Neural cell (in vitro differentiated cells): ENCODE data around the gene KRTAP4-6. TPM values are rescaled to one million over a fixed set of nuclear protein-coding genes. Genes with fewer than 3 reads are reported as not detected.
"Not testable (repeated sequence)": the region's sequence is repeated elsewhere in the genome, so short reads cannot be mapped to it uniquely, and the experiment has no call there.

Experiments used
- H2AFZ ChIP-seq: fragments of 200-600, 300-800 bp; sonication (generic), shearing (Covaris generic); 2 replicates; pipeline ENCODE4 v1.6.0; 2014; ENCODE audit warnings: low read depth, mild to moderate bottlenecking, antibody characterized with exemption, low read length, moderate library complexity
- H3F3A ChIP-seq: fragments of 200-600 bp; shearing (Covaris generic); 2 replicates; pipeline ENCODE4 v1.6.1; 2016; ENCODE audit warnings: mild to moderate bottlenecking, moderate library complexity, mixed read lengths, antibody characterized with exemption, low read length; ENCODE audit not compliant: insufficient read depth, poor library complexity, severe bottlenecking
- H3K27ac ChIP-seq: fragments of 200-600, 300-800 bp; sonication (generic), shearing (Covaris generic); 2 replicates; pipeline ENCODE4 v1.5.1; 2014; ENCODE audit warnings: mild to moderate bottlenecking, low read length, moderate library complexity
- H3K27me3 ChIP-seq: fragments of 300-800, 200-600 bp; sonication (generic), shearing (Covaris generic); 2 replicates; pipeline ENCODE4 v1.6.0; 2014; ENCODE audit warnings: mild to moderate bottlenecking, low read depth, low read length, moderate library complexity; ENCODE audit not compliant: insufficient read depth
- H3K36me3 ChIP-seq: fragments of 300-800, 200-600 bp; sonication (generic), shearing (Covaris generic); 2 replicates; pipeline ENCODE4 v1.5.1; 2014; ENCODE audit warnings: mild to moderate bottlenecking, antibody characterized with exemption, low read length, moderate library complexity; ENCODE audit not compliant: insufficient read depth
- H3K4me2 ChIP-seq: fragments of 300-800, 200-600 bp; sonication (generic), shearing (Covaris generic); 2 replicates; pipeline ENCODE4 v1.6.0; 2014; ENCODE audit warnings: mild to moderate bottlenecking, low read length
- H3K4me3 ChIP-seq: fragments of 300-800, 200-600 bp; sonication (generic), shearing (Covaris generic); 2 replicates; pipeline ENCODE4 v1.5.1; 2014; ENCODE audit warnings: mild to moderate bottlenecking, low read length, moderate library complexity
- H3K79me2 ChIP-seq: fragments of 200-600 bp; shearing (Covaris generic); replicated peaks from 2 replicates; pipeline ENCODE4 v1.6.0; 2014; ENCODE audit warnings: mild to moderate bottlenecking, low read length, moderate library complexity; ENCODE audit not compliant: insufficient read depth
- H3K9ac ChIP-seq: fragments of 300-800, 200-600 bp; sonication (generic), shearing (Covaris generic); 2 replicates; pipeline ENCODE4 v1.6.1; 2016; ENCODE audit warnings: mild to moderate bottlenecking, low read length, mixed read lengths
- H3K9me2 ChIP-seq: fragments of 200-600 bp; shearing (Covaris generic); 2 replicates; pipeline ENCODE4 v1.6.1; 2016; ENCODE audit warnings: mild to moderate bottlenecking, low read length, mixed read lengths; ENCODE audit not compliant: insufficient read depth
- H3K9me3 ChIP-seq: fragments of 200-600, 300-800 bp; sonication (generic), shearing (Covaris generic); 2 replicates; pipeline ENCODE4 v1.6.1; 2016; ENCODE audit warnings: mild to moderate bottlenecking, mixed run types, low read length, moderate library complexity, mixed read lengths
- H4K20me1 ChIP-seq: fragments of 200-600 bp; shearing (Covaris generic); 2 replicates; pipeline ENCODE4 v1.6.1; 2016; ENCODE audit warnings: mild to moderate bottlenecking, mixed run types; ENCODE audit not compliant: insufficient read depth
- EP300 ChIP-seq: fragments of 450-650 bp; conservative IDR thresholded peaks from 2 replicates; pipeline ENCODE4 v1.6.1; 2014; ENCODE audit warnings: antibody characterized with exemption, mild to moderate bottlenecking, moderate library complexity; ENCODE audit not compliant: poor library complexity, severe bottlenecking
- EZH2 ChIP-seq: fragments of 200-600, 300-800 bp; shearing (Covaris generic), sonication (generic); IDR thresholded peaks from 2 replicates; pipeline ENCODE4 v1.6.1; 2014; ENCODE audit warnings: antibody characterized with exemption, low read length, borderline replicate concordance, mild to moderate bottlenecking; ENCODE audit not compliant: insufficient read depth, poor library complexity, severe bottlenecking
- MXI1 ChIP-seq: fragments of 450-650 bp; conservative IDR thresholded peaks from 2 replicates; pipeline ENCODE4 v1.6.1; 2014; ENCODE audit warnings: antibody characterized with exemption, mild to moderate bottlenecking; ENCODE audit not compliant: poor library complexity, severe bottlenecking
- POLR2AphosphoS5 ChIP-seq: IDR thresholded peaks from 2 replicates; pipeline ENCODE4 v1.6.1; 2012
- RAD21 ChIP-seq: fragments of 450-650 bp; conservative IDR thresholded peaks from 2 replicates; pipeline ENCODE4 v1.6.1; 2014; ENCODE audit warnings: antibody characterized with exemption, mild to moderate bottlenecking, moderate library complexity
- REST ChIP-seq: IDR thresholded peaks from 2 replicates; pipeline ENCODE4 v1.6.1; 2012; ENCODE audit warnings: borderline replicate concordance
- SMC3 ChIP-seq: fragments of 450-650 bp; conservative IDR thresholded peaks from 2 replicates; pipeline ENCODE4 v1.6.1; 2014; ENCODE audit warnings: antibody characterized with exemption, mild to moderate bottlenecking, moderate library complexity; ENCODE audit not compliant: poor library complexity
- TAF1 ChIP-seq: IDR thresholded peaks from 2 replicates; pipeline ENCODE4 v1.6.1; 2012; ENCODE audit warnings: low read depth
- polyA plus RNA-seq: library from polyadenylated mRNA; depleted of rRNA; stranded (reverse); fragments of >200 nt; gene quantifications from 2 replicates; pipeline ENCODE4 v1.2.3, GENCODE V29; 2014
- TF ChIP-seq, protein P1 (sequence below): fragments of 450-650 bp; IDR thresholded peaks from 2 replicates; pipeline ENCODE4 v1.5.1; 2014; ENCODE audit warnings: antibody characterized with exemption, mild to moderate bottlenecking, moderate library complexity; ENCODE audit not compliant: poor library complexity, severe bottlenecking

Gene KRTAP4-6
- polyA plus RNA-seq, 1 donor from 2014 or later: not detected

- H4K20me1 ChIP-seq: not testable (repeated sequence)
These were observed 8.8 kb upstream of the KRTAP4-6 start for GRCh38 chr17:41148971-41149651.

DNA sequence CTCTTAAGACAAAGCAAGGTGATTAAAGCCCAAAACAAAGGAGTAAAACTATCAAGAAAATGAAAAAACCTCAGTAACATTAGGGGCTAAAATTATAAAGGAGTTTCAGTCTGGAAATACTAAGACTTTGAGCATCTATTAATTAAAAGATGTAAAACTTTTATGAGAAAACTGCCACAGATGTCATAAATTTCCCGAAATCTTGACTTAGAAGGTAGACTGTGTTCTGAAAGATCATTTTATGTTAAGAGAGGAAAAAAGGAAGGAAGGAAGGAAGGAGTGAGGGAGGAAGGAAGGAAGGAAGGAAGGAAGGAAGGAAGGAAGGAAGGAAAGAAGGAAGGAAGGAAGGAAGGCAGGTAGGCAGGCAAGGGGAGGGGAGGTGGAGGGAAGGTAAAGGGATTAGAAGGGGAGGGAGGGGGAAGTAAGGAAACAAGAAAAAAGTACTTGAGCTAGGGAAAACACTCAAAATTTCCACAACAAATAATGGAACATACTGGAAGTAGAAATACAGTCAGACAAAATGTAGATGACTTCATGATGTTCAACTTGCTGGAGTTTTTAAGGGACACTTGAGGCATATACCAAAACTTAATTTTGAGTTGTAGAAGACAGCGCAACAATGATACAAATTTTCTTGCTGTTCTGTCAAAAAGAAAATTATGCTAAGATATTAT lies 7.3 kb upstream of the KRTAP4-6 start:
- no peaks in the 10 kb centered on the region for H3K9me2 ChIP-seq
- H3F3A ChIP-seq: no peaks in the 10 kb centered on the region
- H3K27ac ChIP-seq: no peak overlapping the region
- no peaks in the 10 kb centered on the region for H3K9me3 ChIP-seq
- H3K9ac ChIP-seq: no peak overlapping the region
- no peaks in the 10 kb centered on the region for H3K27me3 ChIP-seq
- H2AFZ ChIP-seq: no peak overlapping the region
- H3K36me3 ChIP-seq: no peaks in the 10 kb centered on the region
- H3K4me3 ChIP-seq: no peak overlapping the region
- no peak for TF ChIP-seq RAD21
- TF ChIP-seq EP300: no peak
- no peak for TF ChIP-seq SMC3
- TF ChIP-seq EZH2: no peak
- no peak for TF ChIP-seq POLR2AphosphoS5
- TF ChIP-seq TAF1: no peak
- TF ChIP-seq REST: no peak
- H3K4me2 ChIP-seq: no peak overlapping the region
- H3K79me2 ChIP-seq: no peaks in the 10 kb centered on the region
- H4K20me1 ChIP-seq: no peaks in the 10 kb centered on the region

More at GRCh38 chr17:41148971-41149651, 8.8 kb upstream of the KRTAP4-6 start:
- H2AFZ ChIP-seq, H3K36me3 ChIP-seq, H3K4me2 ChIP-seq, H3K9ac ChIP-seq, H3F3A ChIP-seq, H3K4me3 ChIP-seq, H3K9me2 ChIP-seq, H3K79me2 ChIP-seq, H3K27ac ChIP-seq, H3K27me3 ChIP-seq, H3K9me3 ChIP-seq: not testable (repeated sequence)

- H3K9me3 ChIP-seq: peaks cover under 1% of the 10 kb centered on the region
- H4K20me1 ChIP-seq: no peaks in the 10 kb centered on the region
- no peak for TF ChIP-seq EZH2
- TF ChIP-seq SMC3: no peak
- TF ChIP-seq, protein P1, sequence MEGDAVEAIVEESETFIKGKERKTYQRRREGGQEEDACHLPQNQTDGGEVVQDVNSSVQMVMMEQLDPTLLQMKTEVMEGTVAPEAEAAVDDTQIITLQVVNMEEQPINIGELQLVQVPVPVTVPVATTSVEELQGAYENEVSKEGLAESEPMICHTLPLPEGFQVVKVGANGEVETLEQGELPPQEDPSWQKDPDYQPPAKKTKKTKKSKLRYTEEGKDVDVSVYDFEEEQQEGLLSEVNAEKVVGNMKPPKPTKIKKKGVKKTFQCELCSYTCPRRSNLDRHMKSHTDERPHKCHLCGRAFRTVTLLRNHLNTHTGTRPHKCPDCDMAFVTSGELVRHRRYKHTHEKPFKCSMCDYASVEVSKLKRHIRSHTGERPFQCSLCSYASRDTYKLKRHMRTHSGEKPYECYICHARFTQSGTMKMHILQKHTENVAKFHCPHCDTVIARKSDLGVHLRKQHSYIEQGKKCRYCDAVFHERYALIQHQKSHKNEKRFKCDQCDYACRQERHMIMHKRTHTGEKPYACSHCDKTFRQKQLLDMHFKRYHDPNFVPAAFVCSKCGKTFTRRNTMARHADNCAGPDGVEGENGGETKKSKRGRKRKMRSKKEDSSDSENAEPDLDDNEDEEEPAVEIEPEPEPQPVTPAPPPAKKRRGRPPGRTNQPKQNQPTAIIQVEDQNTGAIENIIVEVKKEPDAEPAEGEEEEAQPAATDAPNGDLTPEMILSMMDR: no peak
- TF ChIP-seq REST: no peak
- TF ChIP-seq MXI1: no peak
- TF ChIP-seq TAF1: no peak
- TF ChIP-seq EP300: no peak
- TF ChIP-seq POLR2AphosphoS5: no peak
- no peak for TF ChIP-seq RAD21
- H3K36me3 ChIP-seq: no peaks in the 10 kb centered on the region
- H2AFZ ChIP-seq: no peak overlapping the region
- no peaks in the 10 kb centered on the region for H3K9me2 ChIP-seq
- H3K9ac ChIP-seq: no peak overlapping the region
- H3K79me2 ChIP-seq: no peaks in the 10 kb centered on the region
- no peak overlapping the region for H3K4me3 ChIP-seq
- no peaks in the 10 kb centered on the region for H3F3A ChIP-seq
- H3K27ac ChIP-seq: no peak overlapping the region
- no peak overlapping the region for H3K4me2 ChIP-seq
- H3K27me3 ChIP-seq: no peaks in the 10 kb centered on the region
These were observed 4.9 kb upstream of the KRTAP4-6 start for GRCh38 chr17:41145261-41145660.
